ENCODE measurements around the gene ATG10. TPM values are rescaled to one million over a fixed set of nuclear protein-coding genes. Genes with fewer than 3 reads are reported as not detected.

Gene ATG10
- total RNA-seq, 1 donor from 2014 or later, result 7.6 TPM

- intact Hi-C loops (cut with micrococcal nuclease), result no loop called here
Measured at GRCh38 chr5:82301190-82301589, 329.4 kb downstream of the ATG10 start.

Other genes with a start within 250 kb of the ATG10 start
- 42.4 and 44.3 TPM in 2 replicates for gene SSBP2, start 220.9 kb upstream of the ATG10 start, total RNA-seq

Measured in T-helper 2 cell treated with Interferon-gamma antibody and Interleukin-4, amounts not matched to agents 100 ng/mL and 5 ng/mL, for 36 hours (primary cell).